HG03469 (cell line): Measurements from ENCODE around the gene KRTAP10-2.

Source experiments
- ATAC-seq: cut with Tn5 transposase; IDR thresholded peaks from one replicate; pipeline ENCODE4 v1.9.1; 2021; ENCODE audit warnings: mild to moderate bottlenecking, moderate library complexity, moderate number of reproducible peaks; ENCODE audit not compliant: unreplicated experiment

KRTAP10-2 gene

DNA sequence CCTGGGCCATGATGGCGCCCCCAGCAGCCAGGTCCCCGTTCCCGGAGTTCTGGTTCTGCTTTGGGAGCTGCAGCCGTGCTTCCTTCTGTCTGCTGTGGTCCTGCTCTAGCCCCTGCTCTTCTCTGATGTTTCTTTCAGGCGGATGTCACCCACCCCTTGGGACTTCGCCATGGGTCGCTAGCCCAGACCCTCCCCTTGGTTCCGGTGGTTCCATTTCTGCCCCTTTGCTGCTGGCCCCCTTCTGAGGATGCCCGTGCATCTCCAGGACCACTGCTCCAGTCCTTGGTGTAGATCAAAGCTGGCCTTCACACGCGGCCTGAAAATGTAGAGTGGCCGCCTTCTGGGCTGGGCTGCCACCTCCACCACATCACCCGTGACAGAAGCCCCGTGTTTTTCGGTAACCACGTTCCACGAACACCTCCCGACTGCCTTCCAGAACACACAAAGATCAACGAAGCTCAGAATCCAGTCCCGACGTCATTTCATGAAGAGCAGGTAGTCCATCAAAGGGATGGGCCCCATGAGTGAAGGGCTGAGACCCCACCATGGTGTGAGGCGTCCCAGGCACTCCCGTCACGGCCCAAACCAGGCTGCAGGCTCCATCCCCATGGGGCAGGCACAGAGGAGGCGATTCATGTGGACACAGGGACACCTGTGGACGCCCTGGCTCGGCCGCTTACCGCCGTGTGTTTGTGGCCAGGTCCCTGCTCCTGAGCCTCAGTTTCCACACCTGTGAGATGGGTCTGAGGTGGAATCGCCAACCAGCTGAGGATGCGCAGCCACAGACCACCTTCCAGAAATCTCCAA lies 35.7 kb downstream of the KRTAP10-2 start:
- no peak for ATAC-seq

DNA sequence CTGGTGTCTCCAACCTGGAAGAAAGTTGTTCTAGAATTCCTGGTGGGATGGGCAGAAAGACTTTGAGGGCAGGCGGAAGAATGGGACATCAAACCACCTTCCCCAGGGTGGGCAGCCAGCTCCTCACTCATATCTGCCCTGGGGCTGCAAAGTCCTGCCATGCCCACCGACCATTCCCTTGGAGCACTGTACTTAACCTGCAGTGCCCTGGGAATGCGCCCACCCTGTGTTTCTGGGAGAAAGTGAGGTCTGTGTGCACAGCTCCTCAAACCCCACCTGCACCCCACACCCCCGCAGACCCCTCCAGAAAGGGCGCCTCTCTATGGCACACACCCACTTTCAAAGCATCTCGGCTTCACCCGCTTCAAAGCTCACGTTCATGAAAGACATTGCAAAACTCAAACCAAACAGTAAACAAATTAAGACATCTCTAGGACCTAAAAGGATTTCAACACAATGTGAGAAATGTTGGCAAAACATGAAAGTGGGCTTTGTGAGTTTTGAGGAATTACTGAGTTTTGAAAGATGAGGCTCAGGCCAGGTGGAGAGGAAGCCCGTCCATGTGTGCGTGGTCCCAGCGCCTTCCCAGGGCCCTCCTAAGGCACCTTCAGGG lies 36.5 kb downstream of the KRTAP10-2 start:
- no peak for ATAC-seq

DNA sequence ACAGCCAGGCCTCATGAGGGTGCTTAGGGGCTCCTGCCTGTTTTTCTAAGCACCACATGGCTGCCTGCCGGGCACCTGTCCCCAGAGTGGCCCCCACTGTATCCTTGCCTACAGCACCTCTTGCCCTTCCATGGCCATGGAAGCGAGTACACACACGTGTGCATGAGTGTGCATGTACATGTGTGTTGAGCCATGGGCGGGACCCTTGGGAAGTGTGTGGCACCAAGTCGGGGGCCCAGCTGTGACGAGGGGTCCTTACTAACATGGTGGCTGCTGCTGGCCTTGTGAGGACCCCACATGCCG lies 37.1 kb downstream of the KRTAP10-2 start:
- no peak for ATAC-seq

DNA sequence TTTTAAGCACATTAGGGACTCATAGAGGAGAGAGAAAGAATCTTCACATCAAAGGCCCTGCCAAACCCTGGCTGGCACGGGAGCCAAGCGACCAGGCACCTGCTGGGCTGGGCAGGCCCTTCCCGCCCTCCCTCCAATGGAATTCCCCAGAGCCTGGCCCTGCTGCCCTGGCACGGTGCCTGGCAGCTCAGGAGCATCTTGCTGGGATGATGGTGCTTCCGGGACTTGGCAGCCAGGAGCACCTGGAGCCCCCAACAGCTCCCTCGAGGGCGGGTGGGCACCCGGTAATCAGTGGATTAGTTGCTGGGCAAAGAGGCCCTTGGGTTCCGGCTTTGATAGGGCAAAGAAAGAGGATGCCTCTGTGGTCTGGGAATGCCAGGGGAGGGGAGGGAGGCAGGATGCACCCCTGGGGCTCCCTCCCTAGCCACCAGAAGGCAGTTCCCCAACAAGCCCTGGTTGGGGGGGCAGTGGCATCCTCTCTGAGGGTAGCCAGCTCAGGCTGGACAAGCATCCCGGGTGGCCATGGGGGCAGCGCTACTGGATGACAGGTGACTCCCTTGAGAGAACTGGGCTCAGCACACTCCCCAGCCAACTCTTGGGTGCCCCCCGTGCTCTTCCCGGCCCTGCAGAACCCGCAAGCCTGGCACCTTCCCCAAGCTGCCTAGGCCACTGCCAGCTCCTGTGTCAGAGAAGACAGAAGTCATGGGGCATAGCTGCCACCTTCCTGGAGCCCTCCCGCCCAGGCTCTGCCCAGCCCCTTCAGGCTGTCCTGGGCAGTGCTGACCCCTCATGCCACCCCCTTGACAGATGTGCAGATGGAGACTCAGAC lies 37.7 kb downstream of the KRTAP10-2 start:
- no peak for ATAC-seq

DNA sequence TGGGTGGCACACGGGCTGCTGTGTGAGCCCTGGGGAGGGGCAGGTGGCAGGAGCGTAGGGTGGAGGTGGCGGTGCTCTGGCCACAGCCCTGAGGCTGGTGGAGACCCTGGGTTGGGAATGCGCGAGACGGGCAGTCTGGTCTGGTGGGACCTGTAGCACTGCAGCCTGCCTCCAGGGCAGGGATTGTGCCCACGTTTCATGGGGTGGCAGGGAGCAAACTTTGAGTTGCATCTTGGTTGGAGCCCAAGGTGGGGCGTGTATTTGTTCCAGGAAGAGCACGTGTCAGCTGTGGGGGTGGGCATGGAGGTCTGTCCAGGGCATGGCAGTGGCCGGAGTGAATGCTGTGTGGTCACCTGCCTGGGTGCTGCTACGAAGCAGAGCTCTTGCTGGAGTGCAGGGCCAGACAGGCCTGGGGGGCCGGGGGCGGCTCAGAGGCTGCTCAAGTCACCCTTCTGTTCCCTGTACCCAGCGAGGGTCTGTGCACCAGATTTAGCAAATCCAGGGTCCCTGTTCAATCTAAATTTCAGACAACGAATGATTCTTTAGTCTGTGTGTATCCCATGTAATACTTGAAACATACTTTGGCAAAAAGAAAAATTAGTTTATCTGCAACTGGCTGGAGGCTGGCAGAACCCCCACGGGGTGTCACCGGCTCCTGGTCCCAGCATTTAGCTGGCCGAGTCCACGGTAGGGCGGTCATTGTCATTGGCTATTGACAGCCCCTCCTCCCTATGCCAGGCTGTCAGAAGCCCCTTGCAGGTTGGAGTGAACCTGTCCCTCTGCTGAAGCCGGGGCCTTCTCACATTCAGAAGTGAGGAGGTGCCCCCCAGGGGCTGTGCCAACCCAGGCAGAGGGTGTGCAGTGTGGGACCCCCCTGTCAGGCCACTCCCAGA lies 38.6 kb downstream of the KRTAP10-2 start:
- ATAC-seq: no peak

DNA sequence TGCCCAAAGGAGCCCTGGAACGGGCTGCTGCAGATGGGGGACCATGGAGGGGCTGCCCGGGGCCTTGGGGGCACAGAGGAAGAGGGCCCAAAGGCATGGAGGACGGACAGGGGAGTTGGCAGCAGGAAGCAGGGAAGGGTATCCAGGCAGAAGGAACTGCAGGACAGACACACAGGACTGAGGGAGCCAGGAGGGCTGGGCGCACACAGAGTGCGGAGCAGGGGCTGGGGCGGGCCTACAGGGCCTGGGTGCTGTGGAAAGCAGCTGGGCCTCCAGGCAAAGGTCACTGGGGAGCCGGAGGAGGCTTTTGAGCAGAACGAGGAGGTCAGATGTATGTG lies 39.4 kb downstream of the KRTAP10-2 start:
- no peak for ATAC-seq

DNA sequence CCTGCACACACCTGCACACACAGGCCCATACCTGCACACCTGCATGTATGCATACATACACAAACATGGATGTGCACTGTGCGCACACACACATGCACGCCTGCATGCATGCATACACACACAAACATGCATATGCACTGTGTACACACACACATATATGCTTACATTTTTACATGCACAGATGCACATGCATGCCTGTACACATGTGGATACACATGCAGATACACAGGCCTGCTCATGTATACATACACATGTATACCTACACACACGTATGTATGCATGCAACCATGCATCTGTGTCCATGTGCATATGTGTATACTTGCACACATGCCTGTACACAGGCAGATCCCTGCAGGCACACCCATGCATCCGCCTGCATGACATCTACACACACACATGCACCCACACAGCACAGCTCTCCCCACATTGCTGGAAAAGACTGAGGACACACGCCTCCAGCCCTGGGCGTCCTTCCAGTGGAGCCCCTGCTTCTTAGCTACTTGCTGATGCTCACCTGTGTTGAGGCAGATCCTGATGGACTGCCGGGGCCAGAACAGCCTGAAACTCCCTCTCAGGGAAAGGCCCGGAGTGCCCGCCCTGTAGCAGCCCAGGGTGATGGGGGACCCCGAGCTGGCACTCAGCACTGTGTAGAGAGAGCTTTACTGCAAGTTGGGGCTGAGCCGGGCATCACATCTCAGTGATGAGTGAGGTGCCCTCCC lies 39.9 kb downstream of the KRTAP10-2 start:
- ATAC-seq: no peak

DNA sequence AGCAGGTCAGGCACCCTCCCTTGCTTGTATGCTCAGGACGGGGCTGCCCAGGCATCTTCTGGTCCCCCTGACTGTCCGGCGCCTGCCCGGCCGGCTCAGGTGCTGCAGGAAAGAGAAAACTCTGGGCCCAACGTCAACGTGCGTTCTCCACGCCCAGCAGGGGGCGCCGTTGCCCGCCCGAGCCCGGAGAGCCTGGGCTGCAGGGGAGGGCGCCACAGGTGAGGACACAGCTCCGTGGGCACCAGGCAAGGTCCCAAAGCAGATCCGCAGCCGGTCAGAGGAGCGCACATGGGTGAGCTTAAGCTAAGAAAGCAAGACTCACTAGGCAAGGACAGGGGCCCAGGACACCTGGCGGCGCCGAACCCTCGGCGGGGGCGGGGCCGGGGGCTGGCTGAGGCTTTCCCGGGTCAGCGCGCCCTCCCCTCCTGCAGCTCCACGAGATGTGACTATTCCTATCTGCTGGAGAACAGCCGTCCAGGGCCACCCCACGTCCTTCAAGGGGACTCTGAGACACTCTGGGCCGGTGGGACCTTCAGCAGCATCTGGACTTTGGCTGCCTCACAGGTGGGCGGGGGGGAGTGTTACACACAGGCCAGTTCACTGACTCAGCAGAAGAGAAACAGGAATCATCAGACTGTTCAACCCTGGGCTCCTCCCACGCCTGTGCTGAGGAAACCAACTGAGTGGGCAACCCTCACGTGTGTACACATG lies 40.6 kb downstream of the KRTAP10-2 start:
- no peak for ATAC-seq

DNA sequence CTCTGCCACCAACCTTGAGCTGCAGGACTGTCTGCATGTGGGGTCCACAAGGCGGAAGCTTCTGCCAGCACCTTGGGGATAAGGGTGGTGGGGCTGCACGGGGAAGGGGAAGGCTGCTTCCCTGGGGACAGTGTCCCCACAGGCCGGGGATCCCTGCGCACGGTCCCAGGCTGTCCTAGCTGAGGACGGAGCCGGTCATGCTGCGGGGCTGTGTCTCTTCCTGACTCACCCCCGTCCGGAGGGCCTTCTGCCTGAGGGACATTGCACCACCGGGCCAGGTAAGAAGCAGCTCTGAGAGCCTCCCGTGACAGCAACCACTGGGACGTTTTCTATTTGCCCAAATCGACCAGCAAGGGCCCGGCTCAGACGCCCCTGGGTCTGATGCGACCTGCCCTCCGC lies 41.2 kb downstream of the KRTAP10-2 start:
- no peak for ATAC-seq

DNA sequence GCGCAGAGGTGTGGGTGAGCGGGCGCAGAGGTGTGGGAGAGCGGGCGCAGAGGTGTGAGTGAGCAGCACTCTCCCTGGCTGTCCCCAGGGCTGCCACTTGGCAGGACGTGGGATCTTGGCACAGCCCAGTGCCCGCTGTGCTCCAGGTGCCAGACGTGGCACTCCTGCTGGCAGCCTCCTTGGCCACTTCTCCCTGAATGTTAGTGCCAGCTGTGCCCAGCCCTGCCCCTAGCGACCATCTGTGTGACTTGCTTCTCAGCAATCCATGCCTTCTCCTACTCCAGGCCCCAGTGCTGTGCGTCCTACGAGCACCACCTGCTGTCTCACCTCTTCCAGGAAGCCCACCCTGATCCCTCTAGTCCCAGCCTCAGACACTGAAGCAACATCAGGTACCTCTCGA lies 41.8 kb downstream of the KRTAP10-2 start:
- ATAC-seq: no peak

DNA sequence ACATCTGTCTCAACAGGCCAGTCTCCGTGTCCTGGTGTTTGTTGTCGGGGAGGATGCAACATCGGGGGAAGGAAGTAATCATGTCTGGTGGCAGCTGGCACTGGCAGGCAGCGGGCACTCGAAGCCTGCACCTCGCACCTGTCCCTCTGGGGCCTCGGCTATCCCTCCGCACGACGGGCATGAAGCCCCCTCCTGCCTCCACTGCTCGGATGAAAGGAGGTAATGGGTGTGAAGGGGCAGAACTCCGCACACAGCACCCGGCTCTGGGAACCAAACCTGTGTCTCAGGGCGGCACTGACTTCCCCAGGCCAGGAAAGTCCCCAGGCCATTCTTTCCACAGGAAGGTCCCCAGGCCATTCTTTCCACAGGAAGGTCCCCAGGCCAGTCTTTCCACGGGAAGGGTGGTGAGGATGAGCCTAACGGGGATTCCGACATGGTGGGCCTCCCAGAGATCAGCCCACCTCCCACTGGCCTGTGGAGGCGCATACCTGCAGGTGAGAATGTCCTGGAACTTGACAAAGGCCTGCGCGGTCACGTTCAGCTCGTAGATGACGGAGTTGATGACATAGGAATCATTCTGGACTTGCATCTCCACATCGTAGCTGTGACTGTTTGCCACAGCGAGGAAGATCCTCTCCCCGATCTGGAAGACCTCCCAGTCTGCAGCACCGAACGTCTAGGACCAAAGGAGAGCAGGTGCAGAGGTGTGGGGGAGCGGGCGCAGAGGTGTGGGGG lies 42.4 kb downstream of the KRTAP10-2 start:
- ATAC-seq: no peak

DNA sequence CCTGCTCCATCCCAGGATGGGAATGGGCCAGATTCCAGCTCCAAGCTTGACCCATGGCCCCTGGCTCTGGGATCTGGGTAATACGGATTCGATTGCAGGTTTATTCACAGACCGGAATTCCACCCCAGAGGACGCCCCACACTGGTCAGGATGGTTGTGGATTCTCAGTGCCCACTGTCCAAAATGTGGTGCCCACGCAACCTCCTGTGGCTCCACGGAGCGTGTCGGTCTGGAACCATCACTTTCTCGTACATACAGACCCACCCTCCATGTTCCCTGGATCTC lies 42.9 kb downstream of the KRTAP10-2 start:
- no peak for ATAC-seq

DNA sequence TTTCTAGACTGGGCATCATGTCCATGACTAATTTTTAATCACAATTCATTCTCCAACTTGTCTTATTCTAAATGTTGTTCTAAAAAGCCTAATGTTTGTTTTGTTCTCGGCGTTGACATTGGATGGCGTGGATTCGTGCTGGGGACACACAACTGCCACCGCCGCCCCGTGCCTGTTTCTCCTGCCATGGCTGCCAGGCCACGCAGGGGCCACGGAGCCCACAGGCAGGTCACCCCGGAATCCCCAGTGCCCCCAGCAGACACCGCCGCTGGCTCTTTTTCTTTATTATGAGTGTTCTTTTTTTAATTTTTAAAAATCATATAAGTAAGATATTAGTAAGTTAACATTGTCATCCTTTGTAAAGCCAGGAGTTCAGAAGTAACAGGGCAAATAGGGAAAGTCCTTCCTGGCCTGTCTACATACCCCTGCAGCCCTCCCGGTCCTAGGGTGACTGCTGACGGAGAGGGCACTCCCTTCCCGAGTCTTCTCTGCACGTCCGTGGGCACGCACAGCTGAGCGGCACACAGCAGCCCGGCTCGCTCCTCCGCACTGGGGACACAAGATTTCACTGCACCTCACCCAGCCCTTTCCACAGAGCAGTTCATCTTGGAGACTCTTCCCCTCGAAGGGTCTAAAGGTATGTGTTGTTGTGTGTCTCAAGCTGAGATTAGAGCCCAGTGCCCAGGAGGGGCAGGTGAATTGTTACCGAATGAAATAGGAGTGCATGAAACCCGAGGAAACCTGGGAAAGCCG lies 43.5 kb downstream of the KRTAP10-2 start:
- no peak for ATAC-seq

DNA sequence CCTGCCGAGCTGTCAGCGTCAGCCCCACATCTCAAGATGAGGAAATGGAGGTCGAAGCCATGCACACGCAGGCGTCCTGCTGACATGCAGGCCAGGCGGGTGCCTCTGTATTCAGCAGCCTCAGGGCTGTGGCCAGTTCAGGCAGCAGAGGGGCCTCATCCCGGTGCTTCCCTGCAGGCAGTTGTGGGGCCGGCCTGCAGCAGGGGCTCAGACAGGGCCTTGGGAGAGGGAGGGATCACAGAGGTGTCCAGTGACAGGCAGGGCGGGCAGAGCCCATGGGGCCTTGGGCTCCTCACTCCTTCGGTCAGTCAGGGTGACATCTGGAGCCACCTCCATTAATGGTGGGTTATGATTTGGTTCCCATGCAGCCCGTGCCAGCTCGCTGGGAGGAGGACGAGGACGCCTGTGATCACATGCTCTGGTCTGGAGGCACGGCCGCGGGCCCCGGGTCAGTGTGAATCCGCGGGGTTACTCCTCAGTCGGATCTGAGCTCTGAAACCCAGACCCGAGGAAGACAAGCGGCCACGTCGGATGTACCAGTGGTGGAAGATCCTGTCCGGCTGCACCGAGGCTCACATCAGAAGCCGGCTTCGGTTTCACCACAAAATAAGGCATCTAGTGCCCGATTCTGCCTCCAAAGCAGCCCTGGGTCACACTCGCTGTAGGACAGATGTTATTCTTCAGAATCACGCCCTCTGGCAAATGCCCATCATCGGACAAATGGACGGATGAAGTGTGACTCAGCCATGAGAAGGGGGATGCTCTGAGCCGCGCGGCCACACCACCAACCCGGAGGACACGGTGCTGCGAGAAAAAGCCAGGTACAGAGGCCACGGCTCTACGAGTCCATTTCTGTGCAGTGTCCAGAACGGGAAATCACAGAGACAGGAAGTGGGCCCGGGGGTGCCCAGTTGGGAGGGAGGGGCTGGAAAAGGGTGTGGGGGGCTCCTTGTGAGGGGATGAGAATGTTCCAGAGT lies 44.7 kb downstream of the KRTAP10-2 start:
- ATAC-seq: no peak

DNA sequence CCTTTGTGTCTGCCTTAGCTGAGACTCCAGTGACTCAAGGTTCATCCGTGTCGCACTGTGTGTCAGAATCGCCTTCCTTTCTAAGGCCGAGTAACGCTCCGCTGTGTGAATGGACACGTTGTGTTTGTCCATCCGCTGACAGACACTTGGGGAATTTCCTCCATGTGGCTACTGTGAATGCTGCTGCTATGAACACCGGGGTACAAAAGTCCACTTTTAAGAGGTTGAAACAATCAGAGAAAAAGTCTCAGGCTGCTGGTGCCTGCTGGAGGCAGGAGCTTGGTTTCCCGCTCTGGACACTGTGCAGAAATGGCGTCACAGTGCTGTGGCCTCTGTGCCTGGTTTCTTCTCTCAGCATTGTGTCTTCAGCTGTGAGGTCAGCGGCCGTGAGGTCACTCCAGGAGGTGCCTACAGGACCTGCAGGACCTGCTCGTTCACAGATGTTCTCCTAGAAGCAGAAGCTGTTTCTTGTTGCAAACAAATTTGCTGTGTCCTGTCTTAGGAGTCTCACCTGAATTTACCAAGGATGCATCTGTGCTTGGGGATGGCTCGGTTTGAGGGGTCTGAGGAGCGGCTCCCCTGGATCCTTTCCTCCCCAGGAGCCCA lies 45.5 kb downstream of the KRTAP10-2 start:
- no peak for ATAC-seq

DNA sequence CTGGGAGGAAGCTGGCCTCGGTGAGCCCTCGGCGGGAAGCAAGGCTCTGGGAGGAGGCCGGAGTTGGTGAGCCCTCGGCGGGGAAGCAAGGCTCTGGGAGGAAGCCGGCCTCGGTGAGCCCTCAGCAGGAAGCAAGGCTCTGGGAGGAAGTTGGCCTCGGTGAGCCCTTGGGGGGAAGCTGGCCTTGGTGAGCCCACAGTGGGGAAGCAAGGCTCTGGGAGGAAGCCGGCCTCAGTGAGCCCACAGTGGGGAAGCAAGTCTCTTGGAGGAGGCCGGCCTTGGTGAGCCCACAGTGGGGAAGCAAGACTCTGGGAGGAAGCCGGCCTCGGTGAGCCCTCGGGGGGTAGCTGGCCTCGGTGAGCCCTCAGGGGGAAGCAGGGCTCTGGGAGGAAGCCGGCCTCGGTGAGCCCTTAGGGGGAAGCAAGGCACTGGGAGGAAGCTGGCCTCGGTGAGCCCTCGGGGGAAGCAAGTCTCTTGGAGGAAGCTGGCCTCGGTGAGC lies 47.4 kb downstream of the KRTAP10-2 start:
- no peak for ATAC-seq
